Activated naive CD8-positive, alpha-beta T cell treated with anti-CD3 and anti-CD28 coated beads, Interleukin-2, amount 10 ng/mL, durations not matched to agents 7 days and 5 days (primary cell): ENCODE measurements around the gene HPCAL1. TPM values are rescaled to one million over a fixed set of nuclear protein-coding genes. Genes with fewer than 3 reads are reported as not detected.

Source experiments
- ATAC-seq: fragments of 150-1000 bp; cut with Tn5 transposase; one replicate; pipeline ENCODE4 v1.10.0; 2021; ENCODE audit warnings: low read depth, moderate library complexity
- POLR2A ChIA-PET: fragments of 350-600 bp; sonication (Branson Sonifier 250); formaldehyde crosslinking; loops from one replicate; lab custom pipeline; 2021; ENCODE audit warnings: antibody characterized with exemption; lab: Charles Lee
- DNase-seq: peaks from one replicate; pipeline ENCODE4 v3.0.0; 2021
- H3K27ac Mint-ChIP-seq: one replicate; pipeline ENCODE4 v1.8.0; 2022; ENCODE audit warnings: mild to moderate bottlenecking, mixed read lengths
- H3K27me3 Mint-ChIP-seq: one replicate; pipeline ENCODE4 v1.8.0; 2022; ENCODE audit warnings: mild to moderate bottlenecking, moderate library complexity, mixed read lengths
- H3K36me3 Mint-ChIP-seq: one replicate; pipeline ENCODE4 v1.8.0; 2021; ENCODE audit warnings: mild to moderate bottlenecking, mixed read lengths
- H3K4me1 Mint-ChIP-seq: one replicate; pipeline ENCODE4 v1.8.0; 2021; ENCODE audit warnings: mixed read lengths
- H3K4me3 Mint-ChIP-seq: one replicate; pipeline ENCODE4 v1.8.0; 2022; ENCODE audit warnings: mild to moderate bottlenecking, moderate library complexity, mixed read lengths
- H3K9me3 Mint-ChIP-seq: one replicate; pipeline ENCODE4 v1.8.0; 2021; ENCODE audit warnings: mixed read lengths
- total RNA-seq, 2 experiments: library from RNA; stranded (reverse); gene quantifications; one replicate each; pipeline ENCODE4 v1.2.3, GENCODE V29; 2021

HPCAL1 gene
- total RNA-seq, 2 experiments from 2014 or later = 75.8 to 77.1 TPM

DNA sequence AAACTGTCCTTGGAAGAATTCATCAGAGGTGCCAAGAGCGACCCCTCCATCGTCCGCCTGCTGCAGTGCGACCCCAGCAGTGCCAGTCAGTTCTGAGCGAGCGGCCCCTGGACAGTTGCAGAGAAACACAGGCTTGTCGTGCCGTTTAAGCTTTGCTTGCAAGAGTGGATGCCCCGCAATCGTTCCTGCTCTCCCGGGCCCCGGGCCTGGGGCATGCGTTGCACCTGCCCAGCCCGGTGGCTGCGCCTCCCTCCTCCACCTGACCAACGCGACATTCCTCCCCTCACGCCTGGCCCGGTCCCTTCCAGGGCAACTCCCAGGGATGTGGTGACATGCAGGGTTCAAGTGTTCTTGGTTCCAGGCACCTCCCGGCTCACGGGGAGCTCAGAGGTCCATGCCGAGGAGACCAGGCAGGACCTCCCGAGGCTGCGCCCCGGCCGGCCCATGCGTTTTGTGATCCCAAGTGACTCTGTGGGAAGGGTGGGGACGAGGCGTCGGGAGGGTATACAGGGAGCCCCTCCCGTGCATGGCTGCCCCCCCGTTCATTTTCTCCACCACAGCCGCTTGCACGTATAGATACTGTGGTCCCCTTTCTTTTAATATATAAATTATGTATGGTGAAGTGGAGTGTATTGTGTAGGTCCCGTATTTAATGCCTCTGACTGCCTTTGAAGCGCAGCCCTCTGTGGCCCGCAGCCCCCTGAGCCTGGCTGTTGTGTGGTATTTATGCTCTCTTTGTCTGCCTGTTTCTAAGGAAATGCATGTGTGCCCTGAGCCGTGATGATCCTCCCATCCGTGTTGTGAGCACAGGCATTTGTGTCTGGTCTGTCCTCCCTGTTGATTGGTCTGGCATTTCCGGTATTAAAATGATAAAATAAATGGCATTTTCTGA is 124.3 kb downstream of the HPCAL1 start:
- POLR2A ChIA-PET = no interaction called here
- H3K36me3 Mint-ChIP-seq = peaks cover 4% of the 10 kb centered on the region

DNA sequence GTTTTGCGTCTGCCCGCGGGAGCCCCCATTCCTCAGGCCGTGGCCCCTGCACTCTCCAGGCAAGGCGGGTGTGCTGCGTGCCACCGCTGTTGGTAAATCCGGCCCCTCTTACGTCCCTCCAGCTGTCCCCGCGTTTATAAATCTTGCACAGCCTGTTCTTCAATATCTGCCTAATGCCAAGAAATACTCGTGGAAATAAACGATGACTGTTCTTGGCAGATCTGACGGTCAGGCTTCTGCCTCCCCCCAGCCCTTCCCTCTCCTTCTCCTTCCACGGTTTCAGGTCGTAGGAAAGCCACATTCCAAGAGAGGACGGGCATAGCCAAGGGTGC is 124.9 kb downstream of the HPCAL1 start:
- Mint-ChIP-seq H3K36me3 (peaks cover 4% of the 10 kb centered on the region), H3K4me1 (peaks cover 9% of the 10 kb centered on the region), H3K27ac (no peak overlapping the region), H3K4me3 (no peak overlapping the region), H3K9me3 (no peaks in the 10 kb centered on the region), H3K27me3 (peaks cover 5% of the 10 kb centered on the region)
- ATAC-seq (no peak), DNase-seq (no peak)
- POLR2A ChIA-PET = no interaction called here

More for the DNA sequence above, 124.3 kb downstream of the HPCAL1 start:
- Mint-ChIP-seq H3K27ac (no peak overlapping the region), H3K27me3 (peaks cover 4% of the 10 kb centered on the region), H3K9me3 (no peaks in the 10 kb centered on the region), H3K4me3 (no peak overlapping the region), H3K4me1 (peaks cover 6% of the 10 kb centered on the region)
- no peak for ATAC-seq
- DNase-seq = no peak

DNA sequence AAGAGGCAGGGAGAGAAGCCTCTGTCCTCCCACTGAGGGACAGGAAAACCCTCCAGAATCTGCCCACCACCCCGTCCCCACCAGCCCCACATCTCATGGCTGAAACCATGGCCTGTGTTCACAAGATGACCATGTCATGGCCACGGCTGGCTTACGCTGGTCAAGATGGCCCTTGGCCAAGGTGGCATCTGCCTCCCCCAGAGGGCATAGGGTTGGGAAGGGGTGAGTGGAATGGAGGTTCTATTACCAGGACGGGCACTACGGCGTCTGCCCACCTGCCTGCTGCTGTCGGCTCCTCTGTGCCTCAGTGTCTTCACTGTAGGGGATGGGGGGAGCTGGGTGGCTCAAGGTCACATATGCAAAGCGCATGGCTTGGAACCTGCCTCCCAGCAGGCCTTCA is 125.7 kb downstream of the HPCAL1 start:
- no peak overlapping the region for H3K4me3 Mint-ChIP-seq
- no peak for ATAC-seq
- H3K9me3 Mint-ChIP-seq = no peaks in the 10 kb centered on the region
- H3K36me3 Mint-ChIP-seq = peaks cover 4% of the 10 kb centered on the region
- POLR2A ChIA-PET = interaction anchor here (0.7 kb wide), 1 partner anchor 287 kb away, joined by 3 read pairs; no protein-coding TSS in a partner anchor
- H3K4me1 Mint-ChIP-seq = peaks cover 13% of the 10 kb centered on the region
- H3K27ac Mint-ChIP-seq = no peak overlapping the region
- DNase-seq = no peak
- peaks cover 6% of the 10 kb centered on the region for H3K27me3 Mint-ChIP-seq

DNA sequence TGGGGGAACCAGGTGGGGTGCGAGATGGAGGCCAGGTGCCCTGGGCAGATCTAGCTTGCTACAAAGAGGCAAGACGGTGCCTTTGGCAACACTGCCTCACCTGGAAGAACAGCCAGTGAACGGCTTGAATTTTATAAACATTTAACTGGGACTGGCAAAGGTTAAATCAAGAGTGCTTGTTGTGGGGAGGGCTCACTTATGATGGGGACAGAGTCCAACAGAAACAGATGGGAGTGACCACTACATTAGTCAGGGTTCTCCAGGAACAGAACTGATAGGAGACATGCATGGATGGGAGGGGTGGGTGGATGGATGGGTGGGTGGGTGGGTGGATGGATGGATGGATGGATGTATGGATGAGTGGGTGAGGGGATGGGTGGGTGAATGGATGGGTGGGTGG is 126.2 kb downstream of the HPCAL1 start:
- Mint-ChIP-seq H3K27me3 (peaks cover 6% of the 10 kb centered on the region), H3K27ac (no peak overlapping the region), H3K36me3 (peaks cover 4% of the 10 kb centered on the region), H3K4me3 (no peak overlapping the region), H3K9me3 (no peaks in the 10 kb centered on the region), H3K4me1 (peaks cover 14% of the 10 kb centered on the region)
- DNase-seq (no peak), ATAC-seq (no peak)
- POLR2A ChIA-PET = interaction anchor here (0.7 kb wide), 1 partner anchor 287 kb away, joined by 3 read pairs; no protein-coding TSS in a partner anchor

DNA sequence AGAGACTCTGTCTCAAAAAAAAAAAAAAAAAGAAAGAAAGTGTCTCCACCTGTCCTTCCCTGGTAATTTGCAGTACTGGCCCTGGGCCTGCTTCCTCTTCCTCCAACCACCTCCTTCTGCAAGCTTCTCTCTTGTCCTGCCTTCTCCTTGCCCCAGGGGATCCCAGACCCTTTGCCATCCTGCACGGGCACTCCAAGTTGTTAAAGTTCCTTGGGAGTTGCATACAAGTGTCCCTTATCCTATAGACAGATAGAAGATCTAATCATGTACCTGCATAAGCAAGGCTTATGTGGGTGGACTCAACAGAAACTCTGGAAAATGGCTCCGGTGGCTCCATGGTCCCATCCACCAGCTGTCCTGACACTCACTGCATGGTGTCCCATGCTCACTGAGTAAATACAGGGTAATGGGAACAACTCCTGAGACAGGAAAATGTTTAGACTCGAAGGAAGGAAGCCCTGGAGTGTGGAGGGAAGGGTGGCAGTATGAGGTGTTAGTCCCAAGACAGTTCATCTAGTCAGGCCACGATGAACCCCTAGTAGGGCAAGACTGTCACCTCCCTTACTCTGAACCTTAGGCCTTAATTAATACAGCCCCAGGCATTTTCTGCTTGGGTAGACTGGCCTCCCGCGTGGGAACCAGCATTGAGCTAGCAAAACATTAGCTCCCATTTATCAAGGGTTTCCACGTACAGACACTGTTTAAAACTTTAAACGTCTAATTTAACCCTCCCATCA is 128.3 kb downstream of the HPCAL1 start:
- Mint-ChIP-seq H3K9me3 (no peaks in the 10 kb centered on the region), H3K4me3 (no peak overlapping the region), H3K36me3 (peaks cover 4% of the 10 kb centered on the region), H3K4me1 (peaks cover 14% of the 10 kb centered on the region), H3K27ac (no peak overlapping the region), H3K27me3 (peaks cover 6% of the 10 kb centered on the region)
- ATAC-seq (no peak), DNase-seq (no peak)
- POLR2A ChIA-PET = interaction anchor here (0.6 kb wide), 1 partner anchor 662 kb away, joined by 4 read pairs; no protein-coding TSS in a partner anchor

DNA sequence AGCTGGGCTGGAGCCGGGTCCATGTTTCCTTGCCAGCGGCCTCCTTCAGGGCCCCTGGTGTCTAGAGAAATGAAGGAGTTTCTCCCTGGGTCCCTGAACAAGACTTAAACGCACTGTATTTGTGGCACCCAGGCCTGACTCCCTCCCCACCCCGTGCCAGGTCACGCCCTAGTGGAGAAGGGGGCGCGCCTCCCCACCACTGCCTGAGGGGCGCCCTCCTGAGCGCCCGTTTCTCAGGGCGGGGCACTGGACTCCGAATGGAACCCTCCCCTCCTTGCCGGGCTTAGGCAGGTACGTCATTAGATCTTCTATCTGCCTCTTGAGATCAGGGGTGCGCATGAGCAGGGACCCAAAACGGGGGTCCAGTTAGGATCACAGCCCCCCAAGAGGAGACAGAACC is 129.1 kb downstream of the HPCAL1 start:
- peak overlapping the region; percentile 83 for H3K4me3 Mint-ChIP-seq
- ATAC-seq = peak; percentile 18
- H3K27ac Mint-ChIP-seq = peak overlapping the region; percentile 63

DNA sequence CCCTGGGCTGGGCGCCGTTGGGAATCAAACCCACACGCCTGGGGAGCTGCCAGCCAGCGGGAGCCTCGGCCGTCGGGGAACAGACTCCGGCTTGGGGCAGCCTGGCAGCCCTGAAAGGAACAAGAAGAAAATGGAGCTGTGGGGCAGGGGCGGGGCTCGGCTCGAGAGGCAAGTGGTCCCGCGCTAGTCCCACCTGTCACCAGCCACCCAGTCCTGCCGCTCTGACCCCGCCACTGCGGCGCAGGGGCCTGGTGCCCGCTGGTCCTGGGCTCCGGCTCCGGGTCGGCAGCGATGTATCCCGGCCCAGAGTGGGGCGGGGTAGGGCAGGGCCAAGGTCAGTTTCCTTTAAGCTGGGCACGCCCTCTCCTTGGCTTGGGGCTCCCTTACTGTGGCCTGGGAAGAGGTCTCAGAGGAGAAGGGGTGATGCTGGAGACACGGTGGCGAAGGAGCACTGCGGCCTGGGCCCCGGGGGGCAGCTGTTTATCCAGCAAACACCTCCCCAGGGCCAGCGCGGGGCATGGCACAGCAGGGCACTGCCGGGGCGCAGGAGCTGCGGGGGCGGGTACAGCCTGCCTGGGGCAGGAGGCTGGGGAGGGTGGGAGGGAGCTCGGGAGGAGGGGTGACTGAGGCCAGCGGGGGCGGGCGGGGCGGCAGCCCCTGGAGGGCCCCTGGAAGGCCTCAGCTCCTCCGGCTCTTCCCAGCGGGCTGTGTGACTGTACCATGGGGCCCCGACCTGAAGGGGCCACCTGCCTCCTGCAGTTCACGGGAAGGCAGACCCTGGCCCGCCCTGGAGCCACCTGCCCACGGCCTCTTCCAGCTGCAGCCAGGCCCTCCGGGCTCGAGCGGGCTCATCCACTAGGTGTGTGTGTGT is 129.8 kb downstream of the HPCAL1 start:
- Mint-ChIP-seq H3K27me3 (peaks cover 6% of the 10 kb centered on the region), H3K27ac (peak overlapping the region; percentile 63), H3K4me1 (peaks cover 14% of the 10 kb centered on the region), H3K4me3 (peak overlapping the region; percentile 83), H3K36me3 (peaks cover 3% of the 10 kb centered on the region), H3K9me3 (no peaks in the 10 kb centered on the region)
- ATAC-seq (peak; percentile 74), DNase-seq (peak; percentile 64)
- POLR2A ChIA-PET = interaction anchor here (0.6 to 1.0 kb wide), 5 partner anchors 14 to 354 kb away, joined by 3 to 4 read pairs (median 3); no protein-coding TSS in a partner anchor

More for the DNA sequence above, 129.1 kb downstream of the HPCAL1 start:
- Mint-ChIP-seq H3K4me1 (peaks cover 14% of the 10 kb centered on the region), H3K27me3 (peaks cover 6% of the 10 kb centered on the region), H3K36me3 (peaks cover 4% of the 10 kb centered on the region), H3K9me3 (no peaks in the 10 kb centered on the region)
- no peak for DNase-seq
- POLR2A ChIA-PET = interaction anchor here (0.8 to 1.0 kb wide), 3 partner anchors 23 to 353 kb away, joined by 3 to 4 read pairs (median 3); no protein-coding TSS in a partner anchor

DNA sequence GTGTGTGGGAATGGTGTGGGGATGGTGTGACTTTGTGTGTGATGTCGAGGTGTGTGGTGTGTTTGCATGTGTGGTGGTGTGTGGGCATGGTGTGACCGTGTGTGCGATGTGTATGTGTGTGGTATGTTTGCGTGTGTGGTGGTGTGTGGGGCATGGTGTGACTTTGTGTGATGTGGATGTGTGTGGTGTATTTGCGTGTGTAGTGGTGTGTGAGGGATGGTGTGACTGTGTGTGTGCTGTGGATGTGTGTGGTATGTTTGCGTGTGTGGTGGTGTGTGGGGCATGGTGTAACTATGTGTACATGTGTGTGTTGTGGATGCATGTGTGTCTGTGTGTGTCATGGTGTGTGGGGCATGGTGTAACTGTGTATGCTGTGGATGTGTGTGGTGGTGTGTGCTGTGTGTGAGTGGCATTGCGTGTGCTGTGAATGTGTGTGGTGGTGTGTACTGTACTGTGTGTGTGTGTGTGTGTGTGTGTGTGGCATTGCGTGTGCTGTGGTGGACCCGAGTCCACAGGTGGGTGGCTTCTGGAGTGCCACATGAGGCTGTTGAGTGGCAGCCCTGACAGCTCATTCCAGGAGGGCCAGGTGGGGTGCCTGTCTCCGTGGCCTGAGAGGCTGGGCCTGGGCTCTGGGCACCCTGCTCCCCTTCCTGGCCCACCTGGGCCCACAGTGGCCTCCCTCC is 130.7 kb downstream of the HPCAL1 start:
- POLR2A ChIA-PET = no interaction called here
- peaks cover 14% of the 10 kb centered on the region for H3K4me1 Mint-ChIP-seq
- no peaks in the 10 kb centered on the region for H3K9me3 Mint-ChIP-seq
- peaks cover 6% of the 10 kb centered on the region for H3K27me3 Mint-ChIP-seq
- H3K27ac Mint-ChIP-seq = peak overlapping the region; percentile 17
- ATAC-seq (no peak), DNase-seq (no peak)
- no peak overlapping the region for H3K4me3 Mint-ChIP-seq
- peaks cover 3% of the 10 kb centered on the region for H3K36me3 Mint-ChIP-seq

DNA sequence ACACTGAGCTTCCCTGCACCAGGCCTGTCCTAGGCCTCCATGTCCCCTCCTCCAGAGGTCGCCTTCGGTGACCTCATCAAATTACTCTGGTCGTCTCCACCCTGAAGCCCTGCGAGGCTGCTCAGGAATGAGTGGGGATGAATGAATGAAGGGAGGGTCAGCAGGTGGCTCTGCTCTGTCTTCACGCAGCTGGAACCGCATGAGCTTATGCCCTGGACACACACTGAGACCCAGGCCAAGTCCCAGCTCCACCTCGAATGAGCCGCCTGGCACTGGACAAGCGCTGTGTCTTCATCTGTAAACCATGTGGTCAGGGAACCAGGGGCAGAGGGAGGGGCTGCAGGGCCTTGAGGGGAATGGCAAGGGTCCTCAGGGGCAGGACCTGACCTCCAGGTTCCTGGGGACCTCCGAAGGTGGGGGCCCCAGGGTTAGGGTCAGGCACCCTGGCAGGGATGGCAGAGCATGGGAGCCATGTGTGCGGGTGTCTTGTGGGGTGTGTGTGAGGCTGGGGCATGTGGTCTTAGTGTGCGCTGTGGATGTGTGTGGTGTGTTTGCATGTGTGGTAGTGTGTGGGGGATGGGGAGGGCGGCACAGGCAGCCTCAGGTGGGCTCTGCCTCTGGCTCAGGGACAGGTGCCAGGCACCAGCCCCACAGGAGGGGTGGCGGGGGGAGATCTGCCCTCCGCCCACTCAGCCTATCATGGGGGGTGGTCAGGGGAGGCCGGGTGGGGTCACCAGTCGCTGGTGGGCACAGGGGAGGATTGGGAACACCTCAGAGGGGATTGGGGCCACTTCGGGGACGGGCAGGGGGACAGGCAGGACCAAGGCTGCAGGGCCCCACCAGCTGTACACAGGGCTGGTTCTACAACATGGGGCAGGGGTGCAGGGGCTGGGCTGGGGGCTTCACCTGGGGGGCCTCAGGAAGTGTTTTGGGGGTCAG is 131.5 kb downstream of the HPCAL1 start:
- Mint-ChIP-seq H3K27ac (no peak overlapping the region), H3K9me3 (no peaks in the 10 kb centered on the region), H3K36me3 (no peaks in the 10 kb centered on the region), H3K27me3 (peaks cover 6% of the 10 kb centered on the region), H3K4me3 (no peak overlapping the region), H3K4me1 (peaks cover 14% of the 10 kb centered on the region)
- ATAC-seq (no peak), DNase-seq (no peak)
- POLR2A ChIA-PET = interaction anchor here (1.2 to 1.8 kb wide), 2 partner anchors 309 to 361 kb away, joined by 4 to 27 read pairs; no protein-coding TSS in a partner anchor

DNA sequence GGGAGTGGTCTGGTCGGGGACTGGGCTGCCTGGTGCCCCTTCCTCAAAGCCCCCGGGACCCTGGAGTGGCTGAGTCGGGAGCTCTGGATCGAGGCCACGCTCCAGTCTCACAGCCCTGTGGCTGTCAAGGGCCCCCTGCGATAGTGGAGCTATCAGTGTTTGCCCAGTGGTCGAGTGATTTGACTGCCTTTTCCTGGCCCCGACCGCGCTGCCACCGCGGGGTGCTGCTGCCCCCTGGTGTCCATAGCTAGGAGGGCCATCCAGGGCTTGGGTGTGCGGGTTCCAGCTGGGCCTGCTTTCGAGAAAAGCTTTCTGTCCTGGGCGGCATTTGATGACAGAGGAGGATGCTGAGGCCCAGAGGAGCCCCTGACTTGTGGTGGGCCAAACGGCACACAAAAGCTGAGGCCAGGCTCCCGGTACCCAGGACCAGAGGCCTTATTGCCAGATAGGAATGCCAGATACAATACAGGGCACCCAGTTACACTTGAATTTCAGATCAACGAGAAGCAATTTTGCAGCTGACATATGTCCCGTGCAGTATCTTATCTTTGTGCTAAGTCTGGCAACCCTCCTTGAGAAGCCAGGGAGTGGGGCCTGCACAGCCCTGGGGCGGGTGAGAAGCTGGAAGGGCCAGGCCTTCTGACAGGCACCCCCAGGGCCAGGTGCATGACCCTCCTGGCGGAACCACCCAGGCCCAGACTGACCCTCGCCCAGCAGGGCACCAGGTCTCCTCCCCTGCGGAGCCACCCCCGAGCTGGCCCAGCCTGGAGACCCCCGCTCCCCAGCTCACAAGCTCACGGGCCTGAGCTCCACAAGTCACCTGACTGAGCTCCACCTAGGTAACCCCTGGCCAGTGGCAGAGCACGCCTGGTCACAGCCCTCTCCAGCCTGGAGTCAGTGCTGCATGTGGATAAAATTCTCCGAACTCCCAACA is 132.4 kb downstream of the HPCAL1 start:
- POLR2A ChIA-PET = interaction anchor here (1.2 to 1.8 kb wide), 2 partner anchors 310 to 362 kb away, joined by 4 to 27 read pairs; no protein-coding TSS in a partner anchor
- Mint-ChIP-seq H3K27ac (no peak overlapping the region), H3K4me1 (peaks cover 18% of the 10 kb centered on the region), H3K27me3 (peaks cover 6% of the 10 kb centered on the region), H3K4me3 (no peak overlapping the region), H3K9me3 (no peaks in the 10 kb centered on the region), H3K36me3 (no peaks in the 10 kb centered on the region)
- ATAC-seq = peak; percentile 46
- peak; percentile 84 for DNase-seq

DNA sequence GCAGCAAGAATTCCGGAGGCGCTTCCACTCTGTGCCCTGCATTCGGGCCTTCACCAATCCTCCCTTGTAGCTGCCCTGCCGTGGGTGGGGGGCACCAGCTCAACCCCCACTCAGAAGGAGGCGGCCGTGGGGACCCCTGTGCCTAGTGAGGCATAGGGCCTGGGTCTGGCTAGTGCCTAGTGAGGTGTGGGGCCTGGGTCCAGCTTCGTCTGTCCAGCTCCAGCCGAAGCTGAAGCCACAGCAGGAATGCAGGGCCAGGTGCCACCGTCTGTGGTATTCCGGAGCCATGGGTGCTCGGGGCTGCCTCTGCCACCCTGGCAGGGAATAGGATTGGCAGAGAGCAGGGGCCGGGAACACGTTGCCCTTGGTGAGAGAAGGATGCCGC is 133.1 kb downstream of the HPCAL1 start:
- POLR2A ChIA-PET = no interaction called here
- no peak overlapping the region for H3K4me3 Mint-ChIP-seq
- H3K27me3 Mint-ChIP-seq = peaks cover 5% of the 10 kb centered on the region
- peaks cover 17% of the 10 kb centered on the region for H3K4me1 Mint-ChIP-seq
- DNase-seq (no peak), ATAC-seq (no peak)
- no peaks in the 10 kb centered on the region for H3K9me3 Mint-ChIP-seq
- peaks cover 2% of the 10 kb centered on the region for H3K36me3 Mint-ChIP-seq
- no peak overlapping the region for H3K27ac Mint-ChIP-seq
